Immature natural killer cell (primary cell): ENCODE measurements around the gene STRC. TPM values are rescaled to one million over a fixed set of nuclear protein-coding genes. Genes with fewer than 3 reads are reported as not detected.

Experiments
- polyA plus RNA-seq, 3 donors: library from polyadenylated mRNA; unstranded; fragments of 300-500 nt; fragmentation: Illumina TruSeq; gene quantifications; one replicate each; pipeline ENCODE4 v1.2.3, GENCODE V29; 2021

Gene STRC
- polyA plus RNA-seq, 3 donors from 2014 or later = not detected

Other genes starting within 250 kb of the STRC start
- gene ZSCAN29, start 247.8 kb downstream of the STRC start, polyA plus RNA-seq = 1 to 10 TPM in 2 of 3 donors, under 1 TPM in 1; 0.39 to 8.9 (median 4.1) TPM
- gene TUBGCP4, start 247.7 kb downstream of the STRC start, polyA plus RNA-seq = 10 to 100 TPM; 11.1 to 18.1 (median 11.7) TPM
- gene TP53BP1, start 125.6 kb downstream of the STRC start, polyA plus RNA-seq = 1 to 10 TPM in 2 of 3 donors, under 1 TPM in 1; 0.55 to 7.8 (median 3.0) TPM
- gene MAP1A, start 101.2 kb downstream of the STRC start, polyA plus RNA-seq = under 1 TPM in 2 of 3 donors, not detected in 1; 0.04 to 0.07 TPM
- 1 to 10 TPM; 4.9 to 7.5 (median 7.1) TPM for gene PPIP5K1, start 28.6 kb downstream of the STRC start, polyA plus RNA-seq
- gene CKMT1B, start 24.8 kb downstream of the STRC start, polyA plus RNA-seq = not detected
- gene CATSPER2, start 30.0 kb upstream of the STRC start, polyA plus RNA-seq = under 1 TPM in 2 of 3 donors, not detected in 1; 0.34 to 0.80 TPM
- gene CKMT1A, start 75.1 kb upstream of the STRC start, polyA plus RNA-seq = not detected
- gene PDIA3, start 127.6 kb upstream of the STRC start, polyA plus RNA-seq = 100 to 1,000 TPM; 394 to 690 (median 654) TPM
- gene ELL3, start 158.2 kb upstream of the STRC start, polyA plus RNA-seq = 1 to 10 TPM in 1 of 3 donors, under 1 TPM in 1, not detected in 1; 0.78 to 1.4 TPM
- 1,000 to 10,000 TPM; 1,924 to 3,752 (median 2,420) TPM for gene SERF2, start 173.5 kb upstream of the STRC start, polyA plus RNA-seq
- gene SERINC4, start 181.4 kb upstream of the STRC start, polyA plus RNA-seq = 1 to 10 TPM in 2 of 3 donors, under 1 TPM in 1; 0.72 to 3.4 (median 1.3) TPM
- gene HYPK, start 181.8 kb upstream of the STRC start, polyA plus RNA-seq = 10 to 100 TPM in 2 of 3 donors, 1 to 10 TPM in 1; 4.1 to 20.3 (median 10.0) TPM
- gene MFAP1, start 205.9 kb upstream of the STRC start, polyA plus RNA-seq = 10 to 100 TPM in 2 of 3 donors, 1 to 10 TPM in 1; 6.7 to 21.3 (median 10.4) TPM
- 1 to 10 TPM; 8.3 to 8.9 (median 8.6) TPM for gene WDR76, start 208.2 kb upstream of the STRC start, polyA plus RNA-seq